ENCODE data around the gene CDKN2B-AS1.

- TF ChIP-seq EZH2 (IDR thresholded peaks at IDR 0.05; ENCODE audit: borderline replicate concordance) (peak; percentile 49), CTCF (IDR thresholded peaks at IDR 0.05; ENCODE audit: poor library complexity) (no peak), EZH2phosphoT487 (IDR thresholded peaks at IDR 0.05; ENCODE audit: low read depth, severe bottlenecking, unreplicated experiment) (peak; percentile 22)
Observed at GRCh38 chr9:21989440-21990189, 5.0 kb upstream of the CDKN2B-AS1 start.
